AG09309 (cell line): ENCODE data around the gene PCBP1.
"Not testable (repeated sequence)": the region's sequence is repeated elsewhere in the genome, so short reads cannot be mapped to it uniquely, and the experiment has no call there.

ENCODE experiments used
- DNase-seq: peaks from one replicate; pipeline ENCODE4 v3.0.0-alpha.2; 2010; ENCODE audit warnings: low read depth
- H3K4me3 ChIP-seq: 2 replicates; pipeline ENCODE4 v1.5.1; 2011; ENCODE audit warnings: mild to moderate bottlenecking, low read depth, low read length, moderate library complexity; ENCODE audit not compliant: control insufficient read depth
- CTCF ChIP-seq: IDR thresholded peaks from 2 replicates; pipeline ENCODE4 v1.5.1; 2011; ENCODE audit warnings: mild to moderate bottlenecking, low read depth, low read length, inconsistent platforms; ENCODE audit not compliant: insufficient read depth, control insufficient read depth; ENCODE audit errors: missing control alignments

PCBP1 gene

GRCh38 chr2:70091816-70092215 lies 4.5 kb downstream of the PCBP1 start:
- no peak for DNase-seq
- TF ChIP-seq CTCF, result no peak
- H3K4me3 ChIP-seq, result no peak overlapping the region

- not testable (repeated sequence) for DNase-seq, H3K4me3 ChIP-seq
These were observed 5.4 kb downstream of the PCBP1 start for GRCh38 chr2:70092576-70093243.

- no peak for DNase-seq
- H3K4me3 ChIP-seq, result no peak overlapping the region
- no peak for TF ChIP-seq CTCF
These were observed 7.1 kb downstream of the PCBP1 start for GRCh38 chr2:70094171-70094977.

- TF ChIP-seq CTCF, result no peak
- H3K4me3 ChIP-seq, result no peak overlapping the region
- no peak for DNase-seq
These were observed 7.9 kb downstream of the PCBP1 start for GRCh38 chr2:70094978-70095719.

- no peak for DNase-seq
- TF ChIP-seq CTCF, result no peak
- H3K4me3 ChIP-seq, result no peak overlapping the region
These were observed 8.7 kb downstream of the PCBP1 start for GRCh38 chr2:70095720-70096670.

- TF ChIP-seq CTCF, result no peak
- H3K4me3 ChIP-seq, result no peak overlapping the region
- no peak for DNase-seq
These were observed 10.8 kb downstream of the PCBP1 start for GRCh38 chr2:70098032-70098431.
